Neural progenitor cell (in vitro differentiated cells): ENCODE measurements around the gene DGKD.

Source experiments
- CTCF ChIP-seq: fragments of 200-600 bp; sonication (generic); IDR thresholded peaks from 2 replicates; pipeline ENCODE4 v1.5.1; 2017; ENCODE audit warnings: antibody characterized with exemption, mild to moderate bottlenecking
- EZH2 ChIP-seq: fragments of 200-600 bp; sonication (generic); IDR thresholded peaks from 2 replicates; pipeline ENCODE4 v1.6.1; 2017; ENCODE audit warnings: antibody characterized with exemption, mild to moderate bottlenecking, moderate library complexity
- EZH2phosphoT487 ChIP-seq: fragments of 200-600 bp; sonication (generic); IDR thresholded peaks from 2 replicates; pipeline ENCODE4 v1.6.1; 2017; ENCODE audit warnings: antibody characterized with exemption

GRCh38 chr2:233408366-233409285 lies 54.3 kb downstream of the DGKD start:
- TF ChIP-seq CTCF (no peak), EZH2 (no peak), EZH2phosphoT487 (no peak)
